ENCODE measurements around the gene PKIG.
A peak's percentile ranks its signal among the peaks of the same experiment; 100 is the strongest.

The PKIG gene

GRCh38 chr20:44621325-44621724 lies 38.9 kb downstream of the PKIG start:
- no peak for DNase-seq

GRCh38 chr20:44621939-44622338 lies 39.6 kb downstream of the PKIG start:
- no peak for DNase-seq

GRCh38 chr20:44622501-44623270 lies 40.3 kb downstream of the PKIG start:
- DNase-seq, result no peak

- no peak for DNase-seq
Measured at GRCh38 chr20:44624152-44624551, 41.8 kb downstream of the PKIG start.

- DNase-seq, result no peak
Measured at GRCh38 chr20:44624743-44625271, 42.4 kb downstream of the PKIG start.

GRCh38 chr20:44625361-44625760 lies 43.0 kb downstream of the PKIG start:
- no peak for DNase-seq

- no peak for DNase-seq
Measured at GRCh38 chr20:44626278-44626677, 43.9 kb downstream of the PKIG start.

GRCh38 chr20:44627364-44628010 lies 45.1 kb downstream of the PKIG start:
- no peak for DNase-seq

GRCh38 chr20:44629017-44629385 lies 46.6 kb downstream of the PKIG start:
- DNase-seq, result no peak

- no peak for DNase-seq
Measured at GRCh38 chr20:44629542-44629941, 47.2 kb downstream of the PKIG start.

GRCh38 chr20:44630297-44630696 lies 47.9 kb downstream of the PKIG start:
- no peak for DNase-seq

- no peak for DNase-seq
Measured at GRCh38 chr20:44632103-44632752, 49.8 kb downstream of the PKIG start.

GRCh38 chr20:44633187-44633810 lies 50.9 kb downstream of the PKIG start:
- no peak for DNase-seq

- DNase-seq, result no peak
Measured at GRCh38 chr20:44633872-44634600, 51.7 kb downstream of the PKIG start.

GRCh38 chr20:44635877-44636276 lies 53.5 kb downstream of the PKIG start:
- no peak for DNase-seq

GRCh38 chr20:44637042-44637441 lies 54.7 kb downstream of the PKIG start:
- DNase-seq, result no peak

- no peak for DNase-seq
Measured at GRCh38 chr20:44637522-44638372, 55.4 kb downstream of the PKIG start.

GRCh38 chr20:44640522-44640921 lies 58.1 kb downstream of the PKIG start:
- DNase-seq, result no peak

- DNase-seq, result no peak
Measured at GRCh38 chr20:44641325-44641724, 58.9 kb downstream of the PKIG start.

GRCh38 chr20:44642203-44643153 lies 60.1 kb downstream of the PKIG start:
- DNase-seq, result peak; percentile 84

GRCh38 chr20:44643154-44643519 lies 60.8 kb downstream of the PKIG start:
- DNase-seq, result no peak

Measured in NCI-H1105 treated with DMSO at 0.1 percent for 48 hours (cell line).